GM19452 (cell line): ENCODE measurements around the gene VRK3.
"Not testable (repeated sequence)": the region's sequence is repeated elsewhere in the genome, so short reads cannot be mapped to it uniquely, and the experiment has no call there.

Experiments used
- ATAC-seq: cut with Tn5 transposase; IDR thresholded peaks from one replicate; pipeline ENCODE4 v1.9.1; 2021; ENCODE audit not compliant: unreplicated experiment

The VRK3 gene

GRCh38 chr19:50025022-50025793, at the start of gene VRK3:
TSS of gene VRK3 (minus strand) at chr19:50025372. CDS start at chr19:50016162, 9,210 bp downstream.
- ATAC-seq = peak; percentile 75

- ATAC-seq = not testable (repeated sequence)
Measured at GRCh38 chr19:50068382-50068781, 43.2 kb upstream of the VRK3 start.

GRCh38 chr19:50067575-50067974, 42.4 kb upstream of the VRK3 start:
- ATAC-seq = no peak

GRCh38 chr19:50065938-50066337, 40.8 kb upstream of the VRK3 start:
- no peak for ATAC-seq

- ATAC-seq = no peak
Measured at GRCh38 chr19:50061650-50062049, 36.5 kb upstream of the VRK3 start.

- no peak for ATAC-seq
Measured at GRCh38 chr19:50060107-50060506, 34.9 kb upstream of the VRK3 start.

- no peak for ATAC-seq
Measured at GRCh38 chr19:50059045-50059444, 33.9 kb upstream of the VRK3 start.

GRCh38 chr19:50058425-50058824, 33.3 kb upstream of the VRK3 start:
- ATAC-seq = no peak

GRCh38 chr19:50053119-50053518, 27.9 kb upstream of the VRK3 start:
- ATAC-seq = no peak

GRCh38 chr19:50051964-50052363, 26.8 kb upstream of the VRK3 start:
- ATAC-seq = no peak

- ATAC-seq = not testable (repeated sequence)
Measured at GRCh38 chr19:50051228-50051895, 26.2 kb upstream of the VRK3 start.

GRCh38 chr19:50050406-50051227, 25.4 kb upstream of the VRK3 start:
- no peak for ATAC-seq

GRCh38 chr19:50047671-50048070, 22.5 kb upstream of the VRK3 start:
- ATAC-seq = no peak

GRCh38 chr19:50046649-50047503, 21.7 kb upstream of the VRK3 start:
- ATAC-seq = no peak

GRCh38 chr19:50044922-50045321, 19.8 kb upstream of the VRK3 start:
- no peak for ATAC-seq

- ATAC-seq = no peak
Measured at GRCh38 chr19:50043967-50044366, 18.8 kb upstream of the VRK3 start.

GRCh38 chr19:50042363-50043024, 17.3 kb upstream of the VRK3 start:
- no peak for ATAC-seq

- ATAC-seq = no peak
Measured at GRCh38 chr19:50040967-50041366, 15.8 kb upstream of the VRK3 start.

- no peak for ATAC-seq
Measured at GRCh38 chr19:50039968-50040367, 14.8 kb upstream of the VRK3 start.

- ATAC-seq = no peak
Measured at GRCh38 chr19:50036908-50037307, 11.7 kb upstream of the VRK3 start.
